SIG-M5 treated with dmso at 0.1 percent for 504 hours (cell line): ENCODE results near the gene LNX1.
"Not testable (repeated sequence)": the region's sequence is repeated elsewhere in the genome, so short reads cannot be mapped to it uniquely, and the experiment has no call there.

Experiments
- DNase-seq: peaks from one replicate; lab custom pipeline; 2025; ENCODE audit not compliant: unreplicated experiment; lab: John Stamatoyannopoulos, UW

LNX1 gene

DNA sequence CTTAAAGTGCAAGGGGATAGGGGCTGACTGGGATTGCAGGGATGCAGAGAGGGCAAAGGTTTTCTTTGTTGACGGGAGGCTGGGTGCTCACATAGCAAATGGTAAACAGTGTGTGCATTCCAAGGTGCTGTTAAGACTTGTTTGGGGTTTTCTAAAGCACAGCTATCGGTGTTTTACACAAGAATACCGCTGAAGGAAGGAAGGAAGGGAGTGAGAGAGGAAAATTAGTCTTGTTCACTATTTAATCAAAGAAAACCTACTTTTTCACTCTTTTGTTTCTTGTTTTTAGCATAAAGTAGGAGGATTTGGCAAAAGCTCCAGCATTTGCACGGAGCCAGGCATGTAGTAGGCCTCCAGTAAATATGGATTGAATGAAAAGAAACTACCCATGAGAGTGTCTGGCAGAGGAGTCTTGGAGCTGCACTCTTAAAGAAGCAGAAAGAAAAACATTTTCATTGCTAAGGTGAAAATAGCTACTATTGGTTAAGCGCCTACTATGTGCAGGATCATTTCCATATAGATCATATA is 114.2 kb downstream of the LNX1 start:
- no peak for DNase-seq

- no peak for DNase-seq
Observed at GRCh38 chr4:53476232-53477037, 114.9 kb downstream of the LNX1 start.

DNA sequence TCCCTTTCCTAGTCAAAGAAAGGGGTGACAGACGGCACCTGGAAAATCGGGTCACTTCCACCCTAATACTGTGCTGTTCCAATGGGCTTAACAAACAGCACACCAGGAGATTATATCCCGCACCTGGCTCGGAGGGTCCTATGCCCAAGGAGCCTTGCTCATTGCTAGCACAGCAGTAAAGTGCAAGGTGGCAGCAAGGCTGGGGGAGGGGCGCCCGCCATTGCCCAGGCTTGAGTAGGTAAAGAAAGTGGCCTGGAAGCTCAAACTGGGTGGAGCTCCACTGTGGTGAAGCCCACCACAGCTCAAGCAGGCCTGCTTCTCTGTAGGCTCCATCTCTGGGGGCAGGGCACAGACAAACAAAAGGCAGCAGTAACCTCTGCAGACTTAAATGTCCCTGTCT is 124.7 kb downstream of the LNX1 start:
- DNase-seq = not testable (repeated sequence)

DNA sequence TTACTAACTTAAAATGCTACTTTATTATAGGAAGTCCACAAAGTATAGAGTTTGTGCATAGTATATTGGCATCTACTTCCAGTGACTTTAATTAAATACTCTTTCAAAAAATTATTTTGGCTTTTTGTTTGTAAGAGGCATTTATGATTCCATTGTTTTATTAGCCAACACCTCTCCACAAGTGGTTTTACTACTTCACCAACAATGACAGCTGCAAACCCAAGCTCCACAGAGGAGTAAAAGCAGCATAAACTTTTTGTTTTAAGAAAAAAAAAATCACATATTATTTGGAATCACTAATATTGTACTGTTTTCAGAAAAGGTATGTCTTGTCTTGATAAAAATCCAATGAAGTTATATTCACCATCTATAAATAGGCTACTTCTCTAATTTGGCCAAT is 125.4 kb downstream of the LNX1 start:
- no peak for DNase-seq

- DNase-seq = no peak
Observed at GRCh38 chr4:53465281-53465680, 126.0 kb downstream of the LNX1 start.

DNA sequence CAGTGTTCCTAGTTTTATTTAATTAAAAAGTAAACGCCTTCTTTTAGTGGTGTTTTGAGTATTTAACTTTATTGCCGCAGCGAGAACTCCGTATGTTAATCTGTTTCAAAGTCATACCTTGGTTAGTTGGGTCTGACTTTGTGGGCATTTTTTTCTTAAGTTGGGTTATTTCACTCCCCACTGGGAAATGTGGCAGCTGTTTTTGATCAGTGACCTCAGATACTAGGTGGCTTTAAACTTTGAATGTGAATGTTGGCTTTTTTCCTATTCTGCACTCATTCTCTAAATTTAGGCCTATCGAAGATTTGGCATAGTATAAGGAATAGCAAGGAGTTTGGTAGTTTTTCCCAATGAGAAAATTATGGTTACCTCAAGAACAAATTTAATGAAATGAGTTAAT is 127.9 kb downstream of the LNX1 start:
- DNase-seq = no peak

GRCh38 chr4:53461244-53461643 is 130.0 kb downstream of the LNX1 start:
- DNase-seq = no peak

GRCh38 chr4:53459548-53459947 is 131.7 kb downstream of the LNX1 start:
- DNase-seq = no peak

GRCh38 chr4:53456178-53456577 is 135.1 kb downstream of the LNX1 start:
- DNase-seq = no peak

- DNase-seq = no peak
Observed at GRCh38 chr4:53455766-53456165, 135.5 kb downstream of the LNX1 start.

DNA sequence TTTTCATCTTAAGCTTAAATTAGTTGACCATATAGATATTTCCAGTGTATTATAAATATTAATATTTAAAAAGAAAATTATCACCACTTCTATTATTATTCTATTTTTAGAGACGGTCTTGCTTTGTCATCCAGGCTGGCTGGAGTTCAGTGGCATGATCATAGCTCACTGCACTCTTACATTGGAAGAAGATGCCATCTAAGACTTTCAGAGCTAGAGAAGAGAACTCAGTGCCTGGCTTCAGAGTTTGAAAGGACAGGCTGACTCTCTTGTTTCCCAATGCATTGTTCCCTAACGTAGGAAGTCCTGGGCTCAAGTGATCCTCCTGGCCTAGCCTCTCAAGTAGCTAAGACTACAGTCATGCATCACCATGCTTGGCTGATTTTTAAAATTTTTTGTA is 137.9 kb downstream of the LNX1 start:
- no peak for DNase-seq

DNA sequence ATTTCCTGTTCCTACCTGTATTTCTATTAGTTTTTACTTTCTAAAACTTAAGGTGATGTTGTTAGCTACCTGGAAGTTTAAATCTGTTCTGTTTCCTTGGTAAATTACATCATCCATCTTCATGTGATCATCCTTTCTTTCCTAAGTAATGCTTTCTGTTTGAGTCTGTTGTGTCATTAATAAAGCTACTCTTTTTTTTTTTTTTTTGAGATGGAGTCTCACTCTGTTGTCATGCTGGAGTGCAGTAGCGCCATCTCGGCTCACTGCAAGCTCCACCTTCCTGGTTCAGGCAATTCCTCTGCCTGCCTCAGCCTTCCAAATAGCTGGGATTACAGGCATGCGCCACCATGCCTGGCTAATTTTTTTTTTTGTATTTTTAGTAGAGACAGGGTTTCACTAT is 140.5 kb downstream of the LNX1 start:
- no peak for DNase-seq

DNA sequence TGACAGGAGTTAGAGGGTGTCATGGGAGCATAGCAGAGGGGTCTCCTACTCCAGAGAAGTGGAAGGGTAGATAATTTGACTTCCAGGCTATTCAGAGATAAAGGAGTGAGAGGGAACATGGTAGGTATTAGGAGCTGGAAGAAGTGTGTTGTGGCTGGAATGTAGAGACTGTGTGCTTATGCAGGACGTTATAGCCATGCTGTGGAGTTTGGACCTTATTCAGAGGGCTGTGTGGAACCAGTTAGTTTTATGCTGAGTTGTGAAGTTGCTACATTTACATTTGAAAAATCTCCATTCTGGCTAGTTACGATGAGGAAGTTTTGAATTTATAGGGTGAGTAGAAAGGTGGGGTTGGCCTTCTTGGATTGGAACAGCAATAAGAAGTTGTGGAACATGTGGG is 146.3 kb downstream of the LNX1 start:
- no peak for DNase-seq

DNA sequence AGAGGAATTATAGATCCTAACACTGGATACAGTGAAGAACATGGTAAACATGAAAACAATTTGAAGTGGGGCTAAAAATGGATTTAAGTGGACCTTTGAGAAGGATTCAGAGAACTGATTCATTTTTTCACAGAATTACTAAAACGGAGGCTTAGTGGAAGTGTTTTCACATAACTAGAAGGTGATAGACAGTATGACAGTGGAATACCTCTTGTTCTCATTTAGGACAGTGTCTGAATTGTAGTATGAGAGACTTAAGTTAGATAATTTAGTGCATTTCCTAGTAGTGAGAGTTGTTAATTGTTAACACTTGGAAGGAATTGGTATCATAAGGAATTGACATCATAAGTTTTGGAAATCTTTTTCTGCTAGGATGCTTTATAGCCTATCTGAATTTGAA is 149.7 kb downstream of the LNX1 start:
- DNase-seq = no peak

- no peak for DNase-seq
Observed at GRCh38 chr4:53436251-53436650, 155.0 kb downstream of the LNX1 start.

GRCh38 chr4:53432528-53433424 is 158.5 kb downstream of the LNX1 start:
- DNase-seq = no peak

DNA sequence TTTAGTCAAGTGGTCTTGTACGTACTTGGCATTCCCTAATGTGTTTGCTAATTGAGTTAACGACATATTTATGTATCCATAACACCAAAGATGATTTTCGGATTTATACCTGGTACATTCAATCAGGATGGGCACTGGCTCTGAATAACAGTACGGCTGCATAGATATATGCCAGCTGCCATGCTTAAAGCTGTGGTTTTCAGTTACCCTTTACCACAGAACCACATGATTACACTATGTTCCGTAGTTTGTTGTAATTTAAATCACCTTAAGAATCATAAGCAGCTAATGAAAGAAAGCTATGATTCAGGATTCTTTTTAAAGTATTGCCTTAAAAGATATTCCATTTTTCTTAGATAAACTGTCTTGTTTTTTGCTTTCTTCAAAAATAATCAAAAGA is 160.2 kb downstream of the LNX1 start:
- no peak for DNase-seq

DNA sequence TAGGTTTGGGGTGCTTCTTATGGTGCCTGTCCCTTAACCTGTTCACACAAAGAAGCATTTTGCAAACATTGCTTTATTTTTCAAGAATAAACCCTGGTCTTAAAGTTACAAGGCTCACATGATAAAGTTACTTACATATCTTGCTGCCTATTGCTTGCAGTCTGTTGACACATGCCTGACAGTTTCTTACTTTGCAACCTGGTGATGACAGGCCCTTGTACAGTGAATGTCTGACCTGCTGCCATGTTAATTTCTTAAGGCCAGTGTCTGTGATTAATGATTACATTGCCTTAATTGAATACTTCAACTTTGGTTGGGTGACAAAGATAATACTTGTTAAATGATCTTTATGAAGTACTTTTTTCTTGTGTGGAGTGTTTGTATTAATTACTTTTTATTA is 163.9 kb downstream of the LNX1 start:
- DNase-seq = no peak

- no peak for DNase-seq
Observed at GRCh38 chr4:53424280-53424679, 167.0 kb downstream of the LNX1 start.

GRCh38 chr4:53422367-53422766 is 168.9 kb downstream of the LNX1 start:
- DNase-seq = no peak

GRCh38 chr4:53421791-53422190 is 169.5 kb downstream of the LNX1 start:
- DNase-seq = no peak

- DNase-seq = no peak
Observed at GRCh38 chr4:53419208-53419607, 172.1 kb downstream of the LNX1 start.
